HL-60 (cell line): ENCODE data around the gene SLC5A8.

ENCODE experiments used
- DNase-seq, 2 experiments: peaks; one replicate each; pipeline ENCODE4 v3.0.0-alpha.2; 2010 to 2020; ENCODE audit warnings: low read depth in 1 of 2, low spot score in 1 of 2
- H3K27ac ChIP-seq: fragments of 250-450 bp; sonication (Bioruptor Pico); replicated peaks from 2 replicates; pipeline ENCODE4 v1.5.1; 2020; ENCODE audit warnings: mild to moderate bottlenecking, moderate library complexity
- H3K27me3 ChIP-seq: fragments of 250-450 bp; sonication (Bioruptor Pico); 2 replicates; pipeline ENCODE4 v1.5.1; 2021; ENCODE audit warnings: mild to moderate bottlenecking, moderate library complexity; ENCODE audit not compliant: insufficient read depth, poor library complexity, severe bottlenecking
- H3K4me3 ChIP-seq: replicated peaks from 2 replicates; pipeline ENCODE4 v1.5.1; 2011; ENCODE audit warnings: mild to moderate bottlenecking, control low read depth, low read length; ENCODE audit not compliant: insufficient read depth
- GABPA ChIP-seq: IDR thresholded peaks from 2 replicates; pipeline ENCODE4 v1.6.1; 2012; ENCODE audit warnings: low read depth
- POLR2AphosphoS5 ChIP-seq: IDR thresholded peaks from 2 replicates; pipeline ENCODE4 v1.6.1; 2012; ENCODE audit warnings: low read depth
- SPI1 ChIP-seq: IDR thresholded peaks from 2 replicates; pipeline ENCODE4 v1.6.1; 2012; ENCODE audit warnings: low read depth, mild to moderate bottlenecking, borderline replicate concordance
- TF ChIP-seq, protein P1 (sequence below): IDR thresholded peaks from one replicate; pipeline ENCODE4 v1.5.1; 2011; ENCODE audit warnings: low read length, control low read depth, inconsistent platforms; ENCODE audit not compliant: insufficient read depth
- TF ChIP-seq, protein P2 (sequence below): IDR thresholded peaks from 2 replicates; pipeline ENCODE4 v1.6.1; 2012; ENCODE audit warnings: low read depth; ENCODE audit not compliant: insufficient replicate concordance

SLC5A8 gene

GRCh38 chr12:101243616-101244015, 33.6 kb upstream of the SLC5A8 start:
- DNase-seq = no peak
- Histone ChIP-seq H3K27ac (no peak overlapping the region), H3K4me3 (no peak overlapping the region), H3K27me3 (no peaks in the 10 kb centered on the region)
- TF ChIP-seq, protein P1, sequence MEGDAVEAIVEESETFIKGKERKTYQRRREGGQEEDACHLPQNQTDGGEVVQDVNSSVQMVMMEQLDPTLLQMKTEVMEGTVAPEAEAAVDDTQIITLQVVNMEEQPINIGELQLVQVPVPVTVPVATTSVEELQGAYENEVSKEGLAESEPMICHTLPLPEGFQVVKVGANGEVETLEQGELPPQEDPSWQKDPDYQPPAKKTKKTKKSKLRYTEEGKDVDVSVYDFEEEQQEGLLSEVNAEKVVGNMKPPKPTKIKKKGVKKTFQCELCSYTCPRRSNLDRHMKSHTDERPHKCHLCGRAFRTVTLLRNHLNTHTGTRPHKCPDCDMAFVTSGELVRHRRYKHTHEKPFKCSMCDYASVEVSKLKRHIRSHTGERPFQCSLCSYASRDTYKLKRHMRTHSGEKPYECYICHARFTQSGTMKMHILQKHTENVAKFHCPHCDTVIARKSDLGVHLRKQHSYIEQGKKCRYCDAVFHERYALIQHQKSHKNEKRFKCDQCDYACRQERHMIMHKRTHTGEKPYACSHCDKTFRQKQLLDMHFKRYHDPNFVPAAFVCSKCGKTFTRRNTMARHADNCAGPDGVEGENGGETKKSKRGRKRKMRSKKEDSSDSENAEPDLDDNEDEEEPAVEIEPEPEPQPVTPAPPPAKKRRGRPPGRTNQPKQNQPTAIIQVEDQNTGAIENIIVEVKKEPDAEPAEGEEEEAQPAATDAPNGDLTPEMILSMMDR = no peak
- no peak for TF ChIP-seq GABPA
- TF ChIP-seq, protein P2, sequence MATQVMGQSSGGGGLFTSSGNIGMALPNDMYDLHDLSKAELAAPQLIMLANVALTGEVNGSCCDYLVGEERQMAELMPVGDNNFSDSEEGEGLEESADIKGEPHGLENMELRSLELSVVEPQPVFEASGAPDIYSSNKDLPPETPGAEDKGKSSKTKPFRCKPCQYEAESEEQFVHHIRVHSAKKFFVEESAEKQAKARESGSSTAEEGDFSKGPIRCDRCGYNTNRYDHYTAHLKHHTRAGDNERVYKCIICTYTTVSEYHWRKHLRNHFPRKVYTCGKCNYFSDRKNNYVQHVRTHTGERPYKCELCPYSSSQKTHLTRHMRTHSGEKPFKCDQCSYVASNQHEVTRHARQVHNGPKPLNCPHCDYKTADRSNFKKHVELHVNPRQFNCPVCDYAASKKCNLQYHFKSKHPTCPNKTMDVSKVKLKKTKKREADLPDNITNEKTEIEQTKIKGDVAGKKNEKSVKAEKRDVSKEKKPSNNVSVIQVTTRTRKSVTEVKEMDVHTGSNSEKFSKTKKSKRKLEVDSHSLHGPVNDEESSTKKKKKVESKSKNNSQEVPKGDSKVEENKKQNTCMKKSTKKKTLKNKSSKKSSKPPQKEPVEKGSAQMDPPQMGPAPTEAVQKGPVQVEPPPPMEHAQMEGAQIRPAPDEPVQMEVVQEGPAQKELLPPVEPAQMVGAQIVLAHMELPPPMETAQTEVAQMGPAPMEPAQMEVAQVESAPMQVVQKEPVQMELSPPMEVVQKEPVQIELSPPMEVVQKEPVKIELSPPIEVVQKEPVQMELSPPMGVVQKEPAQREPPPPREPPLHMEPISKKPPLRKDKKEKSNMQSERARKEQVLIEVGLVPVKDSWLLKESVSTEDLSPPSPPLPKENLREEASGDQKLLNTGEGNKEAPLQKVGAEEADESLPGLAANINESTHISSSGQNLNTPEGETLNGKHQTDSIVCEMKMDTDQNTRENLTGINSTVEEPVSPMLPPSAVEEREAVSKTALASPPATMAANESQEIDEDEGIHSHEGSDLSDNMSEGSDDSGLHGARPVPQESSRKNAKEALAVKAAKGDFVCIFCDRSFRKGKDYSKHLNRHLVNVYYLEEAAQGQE = no peak
- TF ChIP-seq SPI1 = no peak
- TF ChIP-seq POLR2AphosphoS5 = no peak

GRCh38 chr12:101243074-101243473, 33.0 kb upstream of the SLC5A8 start:
- TF ChIP-seq, protein P2 = no peak
- TF ChIP-seq GABPA (no peak), SPI1 (no peak)
- TF ChIP-seq, protein P1 = no peak
- DNase-seq = no peak
- Histone ChIP-seq H3K27ac (no peak overlapping the region), H3K4me3 (no peak overlapping the region), H3K27me3 (no peaks in the 10 kb centered on the region)

DNA sequence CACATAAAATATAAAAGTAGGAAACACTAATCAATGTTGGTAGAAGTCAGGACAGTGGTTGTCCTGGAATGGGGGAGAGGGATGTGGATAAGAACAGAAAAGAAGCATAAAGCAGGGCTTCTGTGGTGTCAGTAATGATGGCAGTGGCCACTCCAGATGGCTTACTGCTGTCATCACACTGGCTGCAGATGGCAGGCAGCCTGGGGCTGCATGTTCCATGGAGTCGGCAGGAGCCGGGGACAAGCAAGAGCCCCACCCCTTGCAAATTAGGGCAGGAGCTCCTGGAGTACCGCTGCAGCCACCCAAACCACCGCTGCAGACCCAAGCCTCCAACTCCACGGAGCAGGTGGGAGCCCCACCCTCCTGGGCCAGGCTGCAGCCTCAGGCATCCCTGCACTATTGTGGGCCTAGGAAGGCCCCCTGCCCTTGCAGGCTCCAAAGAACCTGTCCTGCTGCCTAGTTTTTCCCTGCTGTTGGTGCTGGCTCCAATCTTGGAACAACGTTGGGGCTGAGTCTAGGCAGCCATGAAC, 28.8 kb upstream of the SLC5A8 start:
- DNase-seq = no peak
- Histone ChIP-seq H3K27me3 (no peaks in the 10 kb centered on the region), H3K27ac (no peak overlapping the region), H3K4me3 (no peak overlapping the region)
- TF ChIP-seq, protein P1 = no peak
- TF ChIP-seq, protein P2 = no peak
- TF ChIP-seq GABPA (no peak), POLR2AphosphoS5 (no peak), SPI1 (no peak)
